LNCAP (cell line): ENCODE measurements around the gene TMEM213.

ENCODE experiments used
- TF ChIP-seq, protein P1 (sequence below): fragments of 450-650 bp; IDR thresholded peaks from 2 replicates; pipeline ENCODE4 v1.5.1; 2017; ENCODE audit warnings: mild to moderate bottlenecking

Gene TMEM213

GRCh38 chr7:138833596-138833995 is 35.8 kb downstream of the TMEM213 start:
- TF ChIP-seq, protein P1, sequence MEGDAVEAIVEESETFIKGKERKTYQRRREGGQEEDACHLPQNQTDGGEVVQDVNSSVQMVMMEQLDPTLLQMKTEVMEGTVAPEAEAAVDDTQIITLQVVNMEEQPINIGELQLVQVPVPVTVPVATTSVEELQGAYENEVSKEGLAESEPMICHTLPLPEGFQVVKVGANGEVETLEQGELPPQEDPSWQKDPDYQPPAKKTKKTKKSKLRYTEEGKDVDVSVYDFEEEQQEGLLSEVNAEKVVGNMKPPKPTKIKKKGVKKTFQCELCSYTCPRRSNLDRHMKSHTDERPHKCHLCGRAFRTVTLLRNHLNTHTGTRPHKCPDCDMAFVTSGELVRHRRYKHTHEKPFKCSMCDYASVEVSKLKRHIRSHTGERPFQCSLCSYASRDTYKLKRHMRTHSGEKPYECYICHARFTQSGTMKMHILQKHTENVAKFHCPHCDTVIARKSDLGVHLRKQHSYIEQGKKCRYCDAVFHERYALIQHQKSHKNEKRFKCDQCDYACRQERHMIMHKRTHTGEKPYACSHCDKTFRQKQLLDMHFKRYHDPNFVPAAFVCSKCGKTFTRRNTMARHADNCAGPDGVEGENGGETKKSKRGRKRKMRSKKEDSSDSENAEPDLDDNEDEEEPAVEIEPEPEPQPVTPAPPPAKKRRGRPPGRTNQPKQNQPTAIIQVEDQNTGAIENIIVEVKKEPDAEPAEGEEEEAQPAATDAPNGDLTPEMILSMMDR, result no peak

DNA sequence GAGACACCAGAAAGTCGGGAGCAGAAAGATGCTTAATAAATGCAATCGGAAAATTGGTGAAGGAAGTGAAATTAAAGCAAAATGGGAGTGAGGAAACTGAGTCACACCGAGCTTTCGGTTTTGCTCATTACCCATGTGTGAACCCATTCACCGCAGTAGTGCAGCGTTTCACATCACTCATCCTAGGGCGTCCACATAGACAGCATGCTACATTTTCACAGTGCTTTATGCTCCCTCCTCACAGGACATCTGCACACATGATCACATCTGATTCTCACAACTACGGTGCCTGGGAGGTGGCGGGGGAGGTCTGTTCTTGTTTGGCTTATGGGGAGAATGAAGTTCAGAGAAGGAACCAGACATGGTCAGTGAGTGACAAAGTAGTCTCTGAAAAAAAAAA is 36.8 kb downstream of the TMEM213 start:
- TF ChIP-seq, protein P1, result no peak

DNA sequence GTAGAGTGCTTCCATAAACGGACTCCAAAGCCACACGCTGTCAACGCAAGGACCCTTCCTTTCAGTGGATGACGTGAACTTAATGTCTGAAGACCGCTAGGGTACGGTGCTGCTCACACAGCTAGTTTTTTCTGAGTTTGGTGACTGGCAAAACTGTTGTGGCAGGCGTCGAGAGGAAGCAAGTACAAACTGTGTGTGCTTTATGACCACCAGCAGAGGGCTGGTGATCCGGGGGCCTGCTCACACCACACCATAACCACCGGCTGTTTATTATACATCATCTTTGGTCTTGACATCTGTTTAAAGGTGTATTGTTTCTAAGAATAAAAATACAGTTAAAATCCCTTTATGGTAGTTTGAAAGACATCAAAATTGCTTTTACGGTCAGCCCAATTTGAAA is 37.3 kb downstream of the TMEM213 start:
- TF ChIP-seq, protein P1, result no peak

DNA sequence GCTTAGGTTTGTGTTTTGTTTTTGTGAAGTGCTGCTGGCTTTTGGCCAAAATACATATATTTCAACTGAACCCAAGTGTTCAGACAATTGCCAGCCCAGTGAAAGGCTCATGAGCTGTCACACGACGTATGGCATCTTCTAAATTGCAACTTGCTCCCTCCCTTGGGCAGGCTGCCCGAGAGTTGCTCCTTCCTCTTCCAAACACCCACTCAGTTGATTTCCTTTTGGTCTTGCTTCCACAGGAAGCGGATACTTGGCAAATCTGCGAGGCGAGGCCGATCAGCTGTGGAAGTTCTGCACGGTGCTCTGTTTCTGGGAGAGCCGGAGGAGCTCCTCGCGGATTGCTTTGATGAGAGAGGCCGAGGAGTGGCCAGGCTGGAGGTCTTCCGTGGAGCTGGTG is 39.8 kb downstream of the TMEM213 start:
- TF ChIP-seq, protein P1, result no peak

DNA sequence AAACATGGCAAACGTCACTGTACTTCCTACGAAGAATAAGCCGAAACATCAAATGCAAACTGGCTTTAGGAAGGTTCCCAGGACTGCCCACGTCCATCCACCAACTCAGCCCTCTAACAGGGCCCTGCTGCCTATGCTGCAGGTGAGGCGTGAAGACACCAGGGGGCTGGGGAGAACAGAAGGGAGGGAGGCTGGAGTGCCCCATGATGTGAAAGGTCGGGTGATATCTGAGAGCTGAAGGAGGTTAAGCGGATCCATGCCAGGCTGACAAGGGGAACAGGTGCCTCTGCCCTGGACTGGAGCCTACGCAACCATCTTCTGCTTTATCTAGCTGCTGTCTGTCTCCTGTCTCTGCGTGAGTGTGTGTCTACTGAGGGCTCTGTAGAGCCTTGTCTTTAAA is 40.4 kb downstream of the TMEM213 start:
- TF ChIP-seq, protein P1, result no peak

DNA sequence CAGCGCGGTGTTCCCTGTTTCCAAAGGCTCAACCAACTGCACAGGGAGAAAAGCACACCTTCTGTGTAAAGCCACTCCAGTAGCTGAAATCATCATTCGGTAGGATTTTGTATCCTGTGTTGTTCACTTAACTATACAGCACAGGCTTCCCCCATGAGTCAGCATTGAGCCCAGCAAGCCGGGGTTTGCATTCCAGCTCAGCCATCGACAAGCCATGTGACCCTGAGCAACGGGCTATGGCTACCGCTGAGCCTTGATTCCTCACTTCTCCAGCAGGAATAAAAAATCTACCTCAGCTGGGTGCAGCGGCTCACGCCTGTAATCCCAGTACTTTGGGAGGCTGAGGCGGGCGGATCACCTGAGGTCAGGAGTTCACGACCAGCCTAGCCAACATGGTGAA is 44.3 kb downstream of the TMEM213 start:
- TF ChIP-seq, protein P1, result no peak

- TF ChIP-seq, protein P1, result no peak
Measured at GRCh38 chr7:138843632-138844580, 46.1 kb downstream of the TMEM213 start.
